Adrenal gland (tissue), 12 donors: Measurements from ENCODE around the gene LRRC28. TPM values are rescaled to one million over a fixed set of nuclear protein-coding genes. Genes with fewer than 3 reads are reported as not detected.

Experiments used
- DNase-seq, 7 donors: peaks; one replicate each; pipeline ENCODE4 v3.0.0-alpha.2; 2019 to 2020
- H3K27ac ChIP-seq, 5 donors: fragments of 200-600 bp; sonication (generic) in 4 of 5; 1 replicate in 3 of 5; 2 replicates in 2 of 5; pipeline versions ENCODE4 v1.5.1 to v1.8.0; 2016 to 2020; ENCODE audit warnings: mild to moderate bottlenecking in 1 of 5
- H3K27me3 ChIP-seq: fragments of 200-600 bp; 2 replicates; pipeline ENCODE4 v1.8.0; 2021
- H3K36me3 ChIP-seq, 2 donors: fragments of 200-600 bp; replicated peaks in 1 of 2; 1 replicate in 1 of 2; 2 replicates in 1 of 2; pipeline versions ENCODE4 v1.5.1 to v1.8.0; 2018 to 2022
- H3K4me1 ChIP-seq, 2 donors: fragments of 200-600 bp; replicated peaks in 1 of 2; 1 replicate in 1 of 2; 2 replicates in 1 of 2; pipeline versions ENCODE4 v1.5.1 to v1.8.0; 2018 to 2021
- H3K4me3 ChIP-seq, 4 donors: fragments of 200-600 bp; sonication (generic) in 3 of 4; one replicate each; pipeline ENCODE4 v1.5.1; 2016 to 2018
- H3K9me3 ChIP-seq, 3 donors: fragments of 200-600 bp; sonication (generic) in 1 of 3; replicated peaks in 1 of 3; 1 replicate in 2 of 3; 2 replicates in 1 of 3; pipeline versions ENCODE4 v1.5.1 to v1.8.0; 2016 to 2021
- POLR2A ChIP-seq, 2 donors: fragments of 450-650 bp; IDR thresholded peaks; one replicate each; pipeline ENCODE4 v1.6.1; 2017; ENCODE audit warnings: antibody characterized with exemption in 2 of 2, mild to moderate bottlenecking in 2 of 2, moderate library complexity in 1 of 2
- WGBS, 4 donors: extraction: QIAGEN DNeasy Blood & Tissue Kit in 2 of 4; methylation state at CpG; one replicate each; pipeline versions ENCODE4 v1.1.5 to v1.1.7; 2013 to 2017; 5-methylcytosine and 5-hydroxymethylcytosine counted together
- intact Hi-C, 2 donors: fragments of 100-400 bp; cut with DNase I; formaldehyde crosslinking; loops; one replicate each; pipeline versions ENCODE4 v1.14.1 to v1.15.0; 2022 to 2023
- polyA plus RNA-seq, 3 donors: library from polyadenylated mRNA; stranded (reverse); fragments of 200-250 nt in 2 of 3; fragments of 350-450 nt in 1 of 3; fragmentation: Illumina TruSeq in 1 of 3; extraction: RNeasy Lipid Tissue Mini Kit (QIAGEN cat#74804) in 1 of 3; gene quantifications; one replicate each; pipeline ENCODE4 v1.2.3, GENCODE V29; 2013 to 2014
- total RNA-seq, 9 donors: library from RNA; depleted of rRNA in 4 of 9; stranded (reverse); fragments of >200 nt in 4 of 9; fragments of 120-200 nt in 1 of 9; fragmentation: NEBNext Ultra II Directional in 1 of 9; extraction: Animal tissue kit (Norgen Biotek cat#: 25700) in 1 of 9; gene quantifications; one replicate each; pipeline versions ENCODE4 v1.1.0 to v1.2.4, GENCODE V29; 2013 to 2023
- TF ChIP-seq, protein P1 (sequence below), 6 experiments: fragments of 450-650 bp in 4 of 6; fragments of 200-600 bp in 2 of 6; sonication (generic) in 1 of 6; IDR thresholded peaks; 1 replicate in 5 of 6; 2 replicates in 1 of 6; pipeline versions ENCODE4 v1.5.1 to v1.8.0; 2016 to 2021; ENCODE audit warnings: antibody characterized with exemption in 6 of 6, mild to moderate bottlenecking in 2 of 6, moderate library complexity in 1 of 6
- donor health status: healthy with polysubstance abuse.
- donor health status: Bipolar disorder and iron deficiency.
- donor health status: DM: yes; HTN: yes; CAD: no.
- donor health status: DM: no; HTN: no; CAD: no.
- donor health status: DM: no; HTN: no; CAD: no.
- donor health status: DM: yes; HTN: yes; CAD: no.

The LRRC28 gene
- total and polyA plus RNA-seq, 12 donors: 4.4 to 49.8 (median 22.0) TPM

DNA sequence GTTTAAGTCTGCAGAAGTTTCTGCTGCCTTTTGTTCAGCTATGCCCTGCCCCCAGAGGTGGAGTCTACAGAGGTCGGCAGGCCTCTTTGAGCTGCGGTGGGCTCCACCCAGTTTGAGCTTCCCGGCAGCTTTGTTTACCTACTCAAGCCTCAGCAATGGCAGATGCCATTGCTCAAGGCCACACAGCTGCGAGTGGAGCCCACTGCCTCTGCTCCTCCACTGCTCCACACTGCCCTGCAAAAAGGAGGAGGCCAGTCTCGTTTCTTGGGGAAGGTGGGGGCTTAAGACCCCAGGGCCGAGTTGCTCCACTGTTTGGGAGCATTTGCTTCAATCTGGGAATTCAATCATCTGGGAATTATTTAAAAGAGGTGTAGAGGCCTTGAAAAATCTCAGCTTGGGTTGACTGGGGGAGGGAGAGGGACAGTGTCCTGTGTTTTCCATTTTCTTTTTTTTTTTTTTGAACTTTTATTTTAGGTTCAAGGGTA lies 169.9 kb downstream of the LRRC28 start:
- 20 to 28% (median 23%) methylated on average over 6 of the region's 6 CpGs for WGBS, 4 donors
- intact Hi-C loops: no loop called here
- no peak overlapping the region for H3K27ac ChIP-seq
- no peaks in the 10 kb centered on the region for H3K27me3 ChIP-seq
- H3K4me3 ChIP-seq: no peak overlapping the region
- no peaks in the 10 kb centered on the region for H3K36me3 ChIP-seq
- no peak for TF ChIP-seq POLR2A (IDR thresholded peaks at IDR 0.05)
- TF ChIP-seq, protein P1, sequence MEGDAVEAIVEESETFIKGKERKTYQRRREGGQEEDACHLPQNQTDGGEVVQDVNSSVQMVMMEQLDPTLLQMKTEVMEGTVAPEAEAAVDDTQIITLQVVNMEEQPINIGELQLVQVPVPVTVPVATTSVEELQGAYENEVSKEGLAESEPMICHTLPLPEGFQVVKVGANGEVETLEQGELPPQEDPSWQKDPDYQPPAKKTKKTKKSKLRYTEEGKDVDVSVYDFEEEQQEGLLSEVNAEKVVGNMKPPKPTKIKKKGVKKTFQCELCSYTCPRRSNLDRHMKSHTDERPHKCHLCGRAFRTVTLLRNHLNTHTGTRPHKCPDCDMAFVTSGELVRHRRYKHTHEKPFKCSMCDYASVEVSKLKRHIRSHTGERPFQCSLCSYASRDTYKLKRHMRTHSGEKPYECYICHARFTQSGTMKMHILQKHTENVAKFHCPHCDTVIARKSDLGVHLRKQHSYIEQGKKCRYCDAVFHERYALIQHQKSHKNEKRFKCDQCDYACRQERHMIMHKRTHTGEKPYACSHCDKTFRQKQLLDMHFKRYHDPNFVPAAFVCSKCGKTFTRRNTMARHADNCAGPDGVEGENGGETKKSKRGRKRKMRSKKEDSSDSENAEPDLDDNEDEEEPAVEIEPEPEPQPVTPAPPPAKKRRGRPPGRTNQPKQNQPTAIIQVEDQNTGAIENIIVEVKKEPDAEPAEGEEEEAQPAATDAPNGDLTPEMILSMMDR (IDR thresholded peaks at IDR 0.05): no peak
- peak in 2 of 7 donors; percentile 30 for DNase-seq
- H3K9me3 ChIP-seq: no peaks in the 10 kb centered on the region
- no peaks in the 10 kb centered on the region for H3K4me1 ChIP-seq

DNA sequence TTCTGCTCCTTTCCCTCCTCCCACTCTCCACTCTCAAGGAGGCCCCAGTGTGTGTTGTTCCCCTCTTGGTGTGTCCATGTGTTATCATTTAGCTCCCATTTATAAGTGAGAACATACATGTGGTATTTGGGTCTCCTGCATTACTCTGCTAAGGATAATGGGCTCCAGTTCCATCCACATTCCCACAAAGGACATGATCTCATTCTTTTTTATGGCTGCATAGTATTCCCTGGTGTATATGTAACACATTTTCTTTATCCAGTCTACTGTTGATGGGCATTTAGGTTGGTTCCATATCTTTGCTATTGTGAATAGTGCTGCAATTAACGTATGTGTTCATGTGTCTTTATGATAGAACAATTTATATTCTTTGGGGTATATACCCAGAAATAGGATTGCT lies 170.5 kb downstream of the LRRC28 start:
- no peaks in the 10 kb centered on the region for H3K9me3 ChIP-seq
- H3K4me3 ChIP-seq: no peak overlapping the region
- 71 to 94% (median 80%) methylated on average over 1 of the region's 1 CpG for WGBS, 4 donors
- H3K27ac ChIP-seq: no peak overlapping the region
- no peaks in the 10 kb centered on the region for H3K27me3 ChIP-seq
- intact Hi-C loops: no loop called here
- H3K4me1 ChIP-seq: no peaks in the 10 kb centered on the region
- DNase-seq: no peak
- no peak for TF ChIP-seq POLR2A (IDR thresholded peaks at IDR 0.05)
- TF ChIP-seq, protein P1 (IDR thresholded peaks at IDR 0.05): no peak
- no peaks in the 10 kb centered on the region for H3K36me3 ChIP-seq

DNA sequence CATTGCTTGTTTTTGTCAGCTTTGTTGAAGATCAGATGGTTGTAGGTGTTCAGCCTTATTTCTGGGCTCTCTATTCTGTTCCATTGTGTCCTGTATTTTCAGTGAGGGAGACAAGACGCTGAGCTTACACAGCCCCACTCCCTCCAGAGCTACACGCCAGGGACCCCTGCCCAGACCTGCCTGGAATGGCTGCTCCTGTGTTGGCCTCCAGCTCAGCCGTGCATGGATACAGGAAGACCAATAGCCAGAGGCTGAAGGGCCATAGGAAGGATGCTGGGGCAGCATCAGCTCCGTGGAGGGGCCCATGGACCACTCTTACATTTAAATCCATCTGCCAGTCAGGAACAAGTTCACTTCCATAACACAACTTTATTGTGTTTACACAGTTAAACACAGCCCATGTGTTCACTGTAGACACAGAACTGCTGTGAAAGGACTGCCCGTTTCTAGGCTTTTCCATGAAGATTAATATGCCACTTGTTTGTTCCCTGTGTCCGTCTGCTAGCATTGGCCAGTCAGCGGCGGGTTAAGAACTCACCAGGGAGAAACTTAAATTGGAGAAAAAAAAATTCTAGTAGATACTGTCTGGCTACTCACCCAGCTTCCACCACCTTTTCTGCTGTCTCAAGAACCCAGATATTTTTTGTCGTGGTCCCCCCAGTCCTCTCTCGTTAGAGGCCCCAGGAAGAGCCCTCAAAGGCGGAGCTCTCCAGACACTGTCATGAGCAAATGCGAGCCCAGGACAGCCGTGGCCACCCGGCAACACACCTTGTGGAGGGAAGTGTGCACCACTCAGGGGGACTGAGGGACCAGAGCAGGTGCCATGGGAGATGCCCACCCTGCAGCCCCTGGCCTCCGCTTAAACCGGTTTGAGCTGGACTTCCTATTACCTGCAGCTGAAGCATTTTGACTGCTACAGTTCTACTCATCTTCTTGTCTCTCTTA lies 172.2 kb downstream of the LRRC28 start:
- no peak for TF ChIP-seq POLR2A (IDR thresholded peaks at IDR 0.05)
- TF ChIP-seq, protein P1 (IDR thresholded peaks at IDR 0.05): no peak
- intact Hi-C loops: no loop called here
- WGBS, 4 donors: 86 to 89% (median 88%) methylated on average over 14 to 16 of the region's 16 CpGs

DNA sequence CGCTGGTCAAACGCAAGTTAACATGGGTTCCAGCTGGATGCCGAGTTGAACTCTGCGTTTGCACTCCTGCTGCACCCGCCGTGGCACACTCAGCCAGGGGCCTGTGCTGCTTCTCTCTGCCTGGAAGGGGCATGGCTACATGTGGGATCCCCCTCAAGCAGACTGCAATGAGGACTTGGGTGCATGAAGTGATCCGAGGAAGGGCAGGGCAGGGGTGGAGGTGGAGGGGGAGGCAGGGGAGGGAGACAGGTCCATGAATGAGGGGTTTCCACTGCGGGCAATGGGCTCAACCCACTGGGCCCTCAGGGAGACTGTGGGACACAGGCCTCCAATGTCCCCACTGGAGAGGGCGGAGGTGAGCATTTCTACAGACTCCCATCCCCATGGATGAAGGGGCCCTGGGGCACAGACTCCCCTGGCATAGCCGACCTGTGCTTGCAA lies 172.9 kb downstream of the LRRC28 start:
- no peak for TF ChIP-seq POLR2A (IDR thresholded peaks at IDR 0.05)
- TF ChIP-seq, protein P1 (IDR thresholded peaks at IDR 0.05): no peak
- 86 to 95% (median 92%) methylated on average over 10 of the region's 10 CpGs for WGBS, 4 donors
- peak overlapping the region in 1 of 5 donors; percentile 64 for H3K27ac ChIP-seq
- H3K9me3 ChIP-seq: no peaks in the 10 kb centered on the region
- peak in 2 of 7 donors; percentile 0 to 7 for DNase-seq
- H3K36me3 ChIP-seq: no peaks in the 10 kb centered on the region
- no peak overlapping the region for H3K4me3 ChIP-seq
- intact Hi-C loops: no loop called here
- no peaks in the 10 kb centered on the region for H3K27me3 ChIP-seq
- H3K4me1 ChIP-seq: no peaks in the 10 kb centered on the region

More for the DNA sequence above, 172.2 kb downstream of the LRRC28 start:
- Histone ChIP-seq H3K36me3 (no peaks in the 10 kb centered on the region), H3K4me1 (no peaks in the 10 kb centered on the region), H3K27me3 (no peaks in the 10 kb centered on the region), H3K27ac (no peak overlapping the region), H3K4me3 (no peak overlapping the region), H3K9me3 (no peaks in the 10 kb centered on the region)
- DNase-seq: peak in 2 of 7 donors; percentile 4 to 7
